B cell (primary cell): ENCODE data around the gene C10orf90. TPM values are rescaled to one million over a fixed set of nuclear protein-coding genes. Genes with fewer than 3 reads are reported as not detected.

Experiments used
- ATAC-seq: fragments of 200-7000 bp; cut with Tn5 transposase; one replicate; pipeline ENCODE4 v1.10.0; 2021; ENCODE audit warnings: low read depth, mild to moderate bottlenecking, moderate number of reproducible peaks, moderate library complexity
- CTCF ChIA-PET: fragments of 350-600 bp; sonication (Branson Sonifier 250); formaldehyde crosslinking; loops from one replicate; lab custom pipeline; 2021; ENCODE audit warnings: antibody characterized with exemption, inconsistent platforms; lab: Charles Lee
- POLR2A ChIA-PET: fragments of 350-600 bp; sonication (Branson Sonifier 250); formaldehyde crosslinking; loops from one replicate; lab custom pipeline; 2021; ENCODE audit warnings: antibody characterized with exemption; lab: Charles Lee
- DNase-seq: peaks from one replicate; pipeline ENCODE4 v3.0.0; 2013
- H2AFZ ChIP-seq: 2 replicates; pipeline ENCODE4 v1.6.1; 2012; ENCODE audit warnings: mild to moderate bottlenecking, low read depth, low read length; ENCODE audit not compliant: insufficient read depth, poor library complexity, severe bottlenecking
- H3K27ac ChIP-seq, 2 donors: 1 replicate in 1 of 2; 2 replicates in 1 of 2; pipeline ENCODE4 v1.5.1; 2012 to 2013; ENCODE audit warnings: low read length in 2 of 2, mild to moderate bottlenecking in 2 of 2, moderate library complexity in 1 of 2
- H3K27me3 ChIP-seq, 4 experiments: fragments of 200-600 bp in 1 of 4; sonication (generic) in 1 of 4; replicated peaks in 1 of 4; 1 replicate in 2 of 4; 2 replicates in 2 of 4; pipeline versions ENCODE4 v1.6.1 to v1.7.0; 2013 to 2016; ENCODE audit warnings: low read length in 3 of 4, mild to moderate bottlenecking in 2 of 4, mixed read lengths in 1 of 4, moderate library complexity in 1 of 4; ENCODE audit not compliant: insufficient read depth in 4 of 4, control insufficient read depth in 3 of 4; ENCODE audit errors: control extremely low read depth in 1 of 4
- H3K36me3 ChIP-seq, 2 experiments: replicated peaks in 1 of 2; 1 replicate in 1 of 2; 2 replicates in 1 of 2; pipeline versions ENCODE4 v1.6.1 to v1.7.1; 2013; ENCODE audit warnings: low read length in 1 of 2; ENCODE audit not compliant: insufficient read depth in 2 of 2, control insufficient read depth in 1 of 2; ENCODE audit errors: control extremely low read depth in 1 of 2, extremely low read depth in 1 of 2
- H3K4me1 ChIP-seq, 2 donors: fragments of 200-600 bp in 1 of 2; sonication (generic) in 1 of 2; 1 replicate in 1 of 2; 2 replicates in 1 of 2; pipeline versions ENCODE4 v1.5.1 to v1.6.1; 2013 to 2017; ENCODE audit warnings: low read length in 2 of 2; ENCODE audit not compliant: control insufficient read depth in 2 of 2, insufficient read depth in 2 of 2
- H3K4me2 ChIP-seq: replicated peaks from 2 replicates; pipeline ENCODE3; 2012; ENCODE audit warnings: mild to moderate bottlenecking, low read depth, low read length; ENCODE audit not compliant: poor library complexity, severe bottlenecking
- H3K4me3 ChIP-seq, 5 experiments: fragments of 200-600 bp in 1 of 5; sonication (generic) in 1 of 5; 1 replicate in 3 of 5; 2 replicates in 2 of 5; pipeline versions ENCODE4 v1.5.1 to v1.7.0; 2011 to 2016; ENCODE audit warnings: low read length in 4 of 5, mild to moderate bottlenecking in 4 of 5, low read depth in 2 of 5, control low read depth in 1 of 5, moderate library complexity in 1 of 5; ENCODE audit not compliant: insufficient read depth in 1 of 5; ENCODE audit errors: control extremely low read depth in 1 of 5, extremely low read depth in 1 of 5
- H3K79me2 ChIP-seq: fragments of 200-600 bp; sonication (generic); one replicate; pipeline ENCODE4 v1.6.0; 2016; ENCODE audit warnings: low read length; ENCODE audit not compliant: control insufficient read depth, insufficient read depth
- H3K9ac ChIP-seq: fragments of 200-600 bp; sonication (generic); 2 replicates; pipeline ENCODE4 v1.6.1; 2017; ENCODE audit warnings: mild to moderate bottlenecking, low read length, moderate library complexity
- H3K9me3 ChIP-seq, 3 donors: one replicate each; pipeline versions ENCODE4 v1.6.1 to v1.7.1; 2013; ENCODE audit warnings: low read length in 2 of 3; ENCODE audit not compliant: control insufficient read depth in 2 of 3, insufficient read depth in 1 of 3; ENCODE audit errors: control extremely low read depth in 1 of 3
- H4K20me1 ChIP-seq: 2 replicates; pipeline ENCODE4 v1.6.0; 2012; ENCODE audit warnings: mild to moderate bottlenecking, low read length; ENCODE audit not compliant: insufficient read depth, control insufficient read depth, poor library complexity, severe bottlenecking
- H3K27ac Mint-ChIP-seq: one replicate; pipeline ENCODE4 v1.8.0; 2021; ENCODE audit warnings: mixed read lengths
- H3K27me3 Mint-ChIP-seq: one replicate; pipeline ENCODE4 v1.8.0; 2021; ENCODE audit warnings: mixed read lengths
- H3K4me1 Mint-ChIP-seq: one replicate; pipeline ENCODE4 v1.8.0; 2021; ENCODE audit warnings: mixed read lengths
- H3K4me3 Mint-ChIP-seq: one replicate; pipeline ENCODE4 v1.8.0; 2021; ENCODE audit warnings: mixed read lengths
- H3K9me3 Mint-ChIP-seq: one replicate; pipeline ENCODE4 v1.8.0; 2022; ENCODE audit warnings: mixed read lengths; ENCODE audit not compliant: insufficient read depth
- EZH2 ChIP-seq: IDR thresholded peaks from 2 replicates; pipeline ENCODE4 v1.6.1; 2012; ENCODE audit warnings: borderline replicate concordance, low read depth, mild to moderate bottlenecking, moderate library complexity, low read length; ENCODE audit not compliant: insufficient read depth, poor library complexity, severe bottlenecking
- WGBS: methylation state at CpG from one replicate; pipeline ENCODE4 v1.1.5; 2013; ENCODE audit warnings: missing lambda C conversion rate; ENCODE audit not compliant: insufficient coverage; 5-methylcytosine and 5-hydroxymethylcytosine counted together
- intact Hi-C: fragments of 100-400 bp; cut with micrococcal nuclease; formaldehyde crosslinking; loops from one replicate; pipeline ENCODE4 v1.10.0; 2022
- polyA plus RNA-seq: library from polyadenylated mRNA; depleted of rRNA; stranded (reverse); fragments of >200 nt; gene quantifications from 2 replicates; pipeline ENCODE4 v1.2.3, GENCODE V29; 2012
- total RNA-seq, 2 donors: library from RNA; stranded (reverse); fragments of 120-200 nt in 1 of 2; gene quantifications; 1 replicate in 1 of 2; 2 replicates in 1 of 2; pipeline versions ENCODE4 v1.2.3 to v1.2.4, GENCODE V29; 2013 to 2022
- TF ChIP-seq, protein P1 (sequence below): fragments of 200-600 bp; IDR thresholded peaks from one replicate; pipeline ENCODE4 v1.8.0; 2022; ENCODE audit warnings: antibody characterized with exemption, mild to moderate bottlenecking

Gene C10orf90
- total and polyA plus RNA-seq, 2 donors (not counting 1 experiment from before 2014, with no cell fraction given) = not detected

GRCh38 chr10:126592901-126593300 lies 77.6 kb downstream of the C10orf90 start:
- no peaks in the 10 kb centered on the region for H3K9me3 Mint-ChIP-seq
- DNase-seq = no peak
- POLR2A ChIA-PET = no interaction called here
- Histone ChIP-seq H2AFZ (no peak overlapping the region), H4K20me1 (no peaks in the 10 kb centered on the region), H3K27ac (no peak overlapping the region), H3K9me3 (no peaks in the 10 kb centered on the region), H3K4me3 (no peak overlapping the region), H3K9ac (no peak overlapping the region), H3K4me2 (no peak overlapping the region), H3K79me2 (no peaks in the 10 kb centered on the region), H3K4me1 (no peaks in the 10 kb centered on the region), H3K36me3 (no peaks in the 10 kb centered on the region), H3K27me3 (no peaks in the 10 kb centered on the region)
- CTCF ChIA-PET = no interaction called here
- intact Hi-C loops = no loop called here
- no peaks in the 10 kb centered on the region for H3K27me3 Mint-ChIP-seq
- ATAC-seq = no peak
- no peaks in the 10 kb centered on the region for H3K4me1 Mint-ChIP-seq
- WGBS = 80% methylated on average over 1 of the region's 3 CpGs
- TF ChIP-seq, protein P1, sequence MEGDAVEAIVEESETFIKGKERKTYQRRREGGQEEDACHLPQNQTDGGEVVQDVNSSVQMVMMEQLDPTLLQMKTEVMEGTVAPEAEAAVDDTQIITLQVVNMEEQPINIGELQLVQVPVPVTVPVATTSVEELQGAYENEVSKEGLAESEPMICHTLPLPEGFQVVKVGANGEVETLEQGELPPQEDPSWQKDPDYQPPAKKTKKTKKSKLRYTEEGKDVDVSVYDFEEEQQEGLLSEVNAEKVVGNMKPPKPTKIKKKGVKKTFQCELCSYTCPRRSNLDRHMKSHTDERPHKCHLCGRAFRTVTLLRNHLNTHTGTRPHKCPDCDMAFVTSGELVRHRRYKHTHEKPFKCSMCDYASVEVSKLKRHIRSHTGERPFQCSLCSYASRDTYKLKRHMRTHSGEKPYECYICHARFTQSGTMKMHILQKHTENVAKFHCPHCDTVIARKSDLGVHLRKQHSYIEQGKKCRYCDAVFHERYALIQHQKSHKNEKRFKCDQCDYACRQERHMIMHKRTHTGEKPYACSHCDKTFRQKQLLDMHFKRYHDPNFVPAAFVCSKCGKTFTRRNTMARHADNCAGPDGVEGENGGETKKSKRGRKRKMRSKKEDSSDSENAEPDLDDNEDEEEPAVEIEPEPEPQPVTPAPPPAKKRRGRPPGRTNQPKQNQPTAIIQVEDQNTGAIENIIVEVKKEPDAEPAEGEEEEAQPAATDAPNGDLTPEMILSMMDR = no peak
- no peak for TF ChIP-seq EZH2
- H3K4me3 Mint-ChIP-seq = no peak overlapping the region
- H3K27ac Mint-ChIP-seq = no peak overlapping the region

DNA sequence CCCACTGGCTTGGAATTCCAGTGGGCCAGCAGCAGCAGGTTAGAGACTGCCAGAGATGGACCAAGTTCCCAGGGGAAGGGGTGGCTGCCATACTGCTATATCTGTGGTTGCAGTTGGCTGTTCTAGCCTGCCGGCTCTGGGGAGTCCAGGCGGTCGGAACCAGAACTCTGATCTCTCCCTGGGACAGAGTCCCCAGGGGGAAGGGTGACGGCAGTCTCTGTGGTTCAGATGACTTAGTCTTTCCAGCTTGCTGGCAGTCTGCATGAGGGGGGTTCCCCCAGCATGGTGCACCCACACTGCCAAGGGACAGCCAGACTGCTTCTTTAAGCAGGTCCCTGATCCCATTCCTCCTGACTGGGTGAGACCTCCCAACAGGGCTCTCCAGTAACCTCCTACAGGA lies 82.5 kb downstream of the C10orf90 start:
- DNase-seq = no peak
- no peak for TF ChIP-seq EZH2
- TF ChIP-seq, protein P1 = no peak
- Histone ChIP-seq H3K27ac (no peak overlapping the region), H2AFZ (no peak overlapping the region), H3K79me2 (no peaks in the 10 kb centered on the region), H3K4me1 (no peaks in the 10 kb centered on the region), H3K4me3 (no peak overlapping the region), H4K20me1 (no peaks in the 10 kb centered on the region), H3K9me3 (peaks cover 0 to 9% (median 0%) of the 10 kb centered on the region in 3 donors), H3K27me3 (no peaks in the 10 kb centered on the region), H3K9ac (no peak overlapping the region), H3K4me2 (no peak overlapping the region), H3K36me3 (no peaks in the 10 kb centered on the region)
- Mint-ChIP-seq H3K9me3 (no peaks in the 10 kb centered on the region), H3K27me3 (no peaks in the 10 kb centered on the region), H3K4me3 (no peak overlapping the region), H3K27ac (no peak overlapping the region), H3K4me1 (no peaks in the 10 kb centered on the region)
- CTCF ChIA-PET = no interaction called here
- intact Hi-C loops = no loop called here
- POLR2A ChIA-PET = no interaction called here
- ATAC-seq = no peak
- 76% methylated on average over 4 of the region's 4 CpGs for WGBS
